ENCODE measurements around the gene TLX3.
A peak's percentile ranks its signal among the peaks of the same experiment; 100 is the strongest.
"Not testable (repeated sequence)": the region's sequence is repeated elsewhere in the genome, so short reads cannot be mapped to it uniquely, and the experiment has no call there.

Gene TLX3

GRCh38 chr5:171323007-171323406 lies 14.0 kb downstream of the TLX3 start:
- DNase-seq = no peak

- DNase-seq = no peak
Observed at GRCh38 chr5:171323806-171324632, 15.0 kb downstream of the TLX3 start.

- DNase-seq = no peak
Observed at GRCh38 chr5:171330021-171330420, 21.0 kb downstream of the TLX3 start.

- no peak for DNase-seq
Observed at GRCh38 chr5:171335616-171336015, 26.6 kb downstream of the TLX3 start.

GRCh38 chr5:171336521-171337209 lies 27.6 kb downstream of the TLX3 start:
- DNase-seq = peak in 34 of 56 donors; percentile 4 to 54 (median 16)

- no peak for DNase-seq
Observed at GRCh38 chr5:171337210-171337569, 28.1 kb downstream of the TLX3 start.

- no peak for DNase-seq
Observed at GRCh38 chr5:171340042-171340441, 31.0 kb downstream of the TLX3 start.

GRCh38 chr5:171340491-171340890 lies 31.4 kb downstream of the TLX3 start:
- DNase-seq = no peak

- DNase-seq = peak in 14 of 56 donors; percentile 1 to 56 (median 11)
Observed at GRCh38 chr5:171342362-171343111, 33.5 kb downstream of the TLX3 start.

- DNase-seq = no peak
Observed at GRCh38 chr5:171344936-171345608, 36.0 kb downstream of the TLX3 start.

GRCh38 chr5:171351536-171352073 lies 42.6 kb downstream of the TLX3 start:
- no peak for DNase-seq

GRCh38 chr5:171355302-171355724 lies 46.3 kb downstream of the TLX3 start:
- no peak for DNase-seq

- DNase-seq = no peak
Observed at GRCh38 chr5:171357843-171358242, 48.8 kb downstream of the TLX3 start.

GRCh38 chr5:171361151-171361550 lies 52.1 kb downstream of the TLX3 start:
- not testable (repeated sequence) for DNase-seq

All from amygdala (tissue), 56 donors.